B cell (primary cell): ENCODE measurements around the gene C20orf144. TPM values are rescaled to one million over a fixed set of nuclear protein-coding genes. Genes with fewer than 3 reads are reported as not detected.

ENCODE experiments used
- ATAC-seq: fragments of 200-7000 bp; cut with Tn5 transposase; one replicate; pipeline ENCODE4 v1.10.0; 2021; ENCODE audit warnings: low read depth, mild to moderate bottlenecking, moderate number of reproducible peaks, moderate library complexity
- CTCF ChIA-PET: fragments of 350-600 bp; sonication (Branson Sonifier 250); formaldehyde crosslinking; loops from one replicate; lab custom pipeline; 2021; ENCODE audit warnings: antibody characterized with exemption, inconsistent platforms; lab: Charles Lee
- POLR2A ChIA-PET: fragments of 350-600 bp; sonication (Branson Sonifier 250); formaldehyde crosslinking; loops from one replicate; lab custom pipeline; 2021; ENCODE audit warnings: antibody characterized with exemption; lab: Charles Lee
- DNase-seq: peaks from one replicate; pipeline ENCODE4 v3.0.0; 2013
- H2AFZ ChIP-seq: 2 replicates; pipeline ENCODE4 v1.6.1; 2012; ENCODE audit warnings: mild to moderate bottlenecking, low read depth, low read length; ENCODE audit not compliant: insufficient read depth, poor library complexity, severe bottlenecking
- H3K27ac ChIP-seq, 2 donors: 1 replicate in 1 of 2; 2 replicates in 1 of 2; pipeline ENCODE4 v1.5.1; 2012 to 2013; ENCODE audit warnings: low read length in 2 of 2, mild to moderate bottlenecking in 2 of 2, moderate library complexity in 1 of 2
- H3K27me3 ChIP-seq, 4 experiments: fragments of 200-600 bp in 1 of 4; sonication (generic) in 1 of 4; replicated peaks in 1 of 4; 1 replicate in 2 of 4; 2 replicates in 2 of 4; pipeline versions ENCODE4 v1.6.1 to v1.7.0; 2013 to 2016; ENCODE audit warnings: low read length in 3 of 4, mild to moderate bottlenecking in 2 of 4, mixed read lengths in 1 of 4, moderate library complexity in 1 of 4; ENCODE audit not compliant: insufficient read depth in 4 of 4, control insufficient read depth in 3 of 4; ENCODE audit errors: control extremely low read depth in 1 of 4
- H3K36me3 ChIP-seq, 2 experiments: replicated peaks in 1 of 2; 1 replicate in 1 of 2; 2 replicates in 1 of 2; pipeline versions ENCODE4 v1.6.1 to v1.7.1; 2013; ENCODE audit warnings: low read length in 1 of 2; ENCODE audit not compliant: insufficient read depth in 2 of 2, control insufficient read depth in 1 of 2; ENCODE audit errors: control extremely low read depth in 1 of 2, extremely low read depth in 1 of 2
- H3K4me1 ChIP-seq, 2 donors: fragments of 200-600 bp in 1 of 2; sonication (generic) in 1 of 2; 1 replicate in 1 of 2; 2 replicates in 1 of 2; pipeline versions ENCODE4 v1.5.1 to v1.6.1; 2013 to 2017; ENCODE audit warnings: low read length in 2 of 2; ENCODE audit not compliant: control insufficient read depth in 2 of 2, insufficient read depth in 2 of 2
- H3K4me2 ChIP-seq: replicated peaks from 2 replicates; pipeline ENCODE3; 2012; ENCODE audit warnings: mild to moderate bottlenecking, low read depth, low read length; ENCODE audit not compliant: poor library complexity, severe bottlenecking
- H3K4me3 ChIP-seq, 5 experiments: fragments of 200-600 bp in 1 of 5; sonication (generic) in 1 of 5; 1 replicate in 3 of 5; 2 replicates in 2 of 5; pipeline versions ENCODE4 v1.5.1 to v1.7.0; 2011 to 2016; ENCODE audit warnings: low read length in 4 of 5, mild to moderate bottlenecking in 4 of 5, low read depth in 2 of 5, control low read depth in 1 of 5, moderate library complexity in 1 of 5; ENCODE audit not compliant: insufficient read depth in 1 of 5; ENCODE audit errors: control extremely low read depth in 1 of 5, extremely low read depth in 1 of 5
- H3K79me2 ChIP-seq: fragments of 200-600 bp; sonication (generic); one replicate; pipeline ENCODE4 v1.6.0; 2016; ENCODE audit warnings: low read length; ENCODE audit not compliant: control insufficient read depth, insufficient read depth
- H3K9ac ChIP-seq: fragments of 200-600 bp; sonication (generic); 2 replicates; pipeline ENCODE4 v1.6.1; 2017; ENCODE audit warnings: mild to moderate bottlenecking, low read length, moderate library complexity
- H3K9me3 ChIP-seq, 3 donors: one replicate each; pipeline versions ENCODE4 v1.6.1 to v1.7.1; 2013; ENCODE audit warnings: low read length in 2 of 3; ENCODE audit not compliant: control insufficient read depth in 2 of 3, insufficient read depth in 1 of 3; ENCODE audit errors: control extremely low read depth in 1 of 3
- H4K20me1 ChIP-seq: 2 replicates; pipeline ENCODE4 v1.6.0; 2012; ENCODE audit warnings: mild to moderate bottlenecking, low read length; ENCODE audit not compliant: insufficient read depth, control insufficient read depth, poor library complexity, severe bottlenecking
- H3K27ac Mint-ChIP-seq: one replicate; pipeline ENCODE4 v1.8.0; 2021; ENCODE audit warnings: mixed read lengths
- H3K27me3 Mint-ChIP-seq: one replicate; pipeline ENCODE4 v1.8.0; 2021; ENCODE audit warnings: mixed read lengths
- H3K4me1 Mint-ChIP-seq: one replicate; pipeline ENCODE4 v1.8.0; 2021; ENCODE audit warnings: mixed read lengths
- H3K4me3 Mint-ChIP-seq: one replicate; pipeline ENCODE4 v1.8.0; 2021; ENCODE audit warnings: mixed read lengths
- H3K9me3 Mint-ChIP-seq: one replicate; pipeline ENCODE4 v1.8.0; 2022; ENCODE audit warnings: mixed read lengths; ENCODE audit not compliant: insufficient read depth
- EZH2 ChIP-seq: IDR thresholded peaks from 2 replicates; pipeline ENCODE4 v1.6.1; 2012; ENCODE audit warnings: borderline replicate concordance, low read depth, mild to moderate bottlenecking, moderate library complexity, low read length; ENCODE audit not compliant: insufficient read depth, poor library complexity, severe bottlenecking
- WGBS: methylation state at CpG from one replicate; pipeline ENCODE4 v1.1.5; 2013; ENCODE audit warnings: missing lambda C conversion rate; ENCODE audit not compliant: insufficient coverage; 5-methylcytosine and 5-hydroxymethylcytosine counted together
- intact Hi-C: fragments of 100-400 bp; cut with micrococcal nuclease; formaldehyde crosslinking; loops from one replicate; pipeline ENCODE4 v1.10.0; 2022
- polyA plus RNA-seq: library from polyadenylated mRNA; depleted of rRNA; stranded (reverse); fragments of >200 nt; gene quantifications from 2 replicates; pipeline ENCODE4 v1.2.3, GENCODE V29; 2012
- total RNA-seq, 2 donors: library from RNA; stranded (reverse); fragments of 120-200 nt in 1 of 2; gene quantifications; 1 replicate in 1 of 2; 2 replicates in 1 of 2; pipeline versions ENCODE4 v1.2.3 to v1.2.4, GENCODE V29; 2013 to 2022
- TF ChIP-seq, protein P1 (sequence below): fragments of 200-600 bp; IDR thresholded peaks from one replicate; pipeline ENCODE4 v1.8.0; 2022; ENCODE audit warnings: antibody characterized with exemption, mild to moderate bottlenecking

C20orf144 gene
- total and polyA plus RNA-seq, 2 donors (not counting 1 experiment from before 2014, with no cell fraction given), result 0.27 to 0.44 TPM

DNA sequence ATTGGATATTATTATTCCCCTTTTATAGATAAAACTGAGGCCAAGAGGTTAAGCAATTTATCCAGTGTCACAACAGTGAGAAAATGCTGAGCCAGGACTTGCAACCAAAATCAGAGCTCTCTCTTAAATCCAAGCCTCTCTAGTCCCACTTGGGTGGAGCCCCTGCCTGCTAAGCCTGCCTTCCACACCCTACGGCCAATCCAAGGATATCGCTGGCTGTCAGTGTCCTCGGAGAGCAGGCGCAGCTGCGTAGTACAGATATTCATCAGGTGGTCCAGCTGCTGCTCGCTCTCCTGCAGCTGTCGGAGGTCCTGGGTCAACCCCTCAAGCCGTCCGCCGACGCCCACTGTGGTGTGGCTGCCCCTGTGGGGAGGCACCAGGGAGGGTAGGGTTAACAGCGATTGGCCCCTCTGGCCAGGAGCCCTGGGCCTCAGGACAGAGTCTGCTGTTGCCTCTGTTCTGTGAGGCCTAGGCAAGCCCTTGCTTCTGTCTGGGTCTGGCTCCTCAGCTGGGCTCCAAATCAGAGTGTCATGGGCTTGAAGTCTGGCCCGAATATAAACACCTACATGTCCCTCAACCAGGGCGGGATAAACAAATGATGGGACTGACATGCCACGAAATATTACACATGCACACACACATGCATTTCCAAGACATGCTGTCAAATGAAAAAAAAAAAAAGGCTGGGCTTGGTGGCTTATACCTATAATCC is 16.0 kb downstream of the C20orf144 start:
- no peak overlapping the region for H3K9ac ChIP-seq
- Mint-ChIP-seq H3K9me3 (no peaks in the 10 kb centered on the region), H3K4me1 (peaks cover 41% of the 10 kb centered on the region), H3K27me3 (no peaks in the 10 kb centered on the region), H3K4me3 (no peak overlapping the region), H3K27ac (peak overlapping the region; percentile 32)
- TF ChIP-seq, protein P1, sequence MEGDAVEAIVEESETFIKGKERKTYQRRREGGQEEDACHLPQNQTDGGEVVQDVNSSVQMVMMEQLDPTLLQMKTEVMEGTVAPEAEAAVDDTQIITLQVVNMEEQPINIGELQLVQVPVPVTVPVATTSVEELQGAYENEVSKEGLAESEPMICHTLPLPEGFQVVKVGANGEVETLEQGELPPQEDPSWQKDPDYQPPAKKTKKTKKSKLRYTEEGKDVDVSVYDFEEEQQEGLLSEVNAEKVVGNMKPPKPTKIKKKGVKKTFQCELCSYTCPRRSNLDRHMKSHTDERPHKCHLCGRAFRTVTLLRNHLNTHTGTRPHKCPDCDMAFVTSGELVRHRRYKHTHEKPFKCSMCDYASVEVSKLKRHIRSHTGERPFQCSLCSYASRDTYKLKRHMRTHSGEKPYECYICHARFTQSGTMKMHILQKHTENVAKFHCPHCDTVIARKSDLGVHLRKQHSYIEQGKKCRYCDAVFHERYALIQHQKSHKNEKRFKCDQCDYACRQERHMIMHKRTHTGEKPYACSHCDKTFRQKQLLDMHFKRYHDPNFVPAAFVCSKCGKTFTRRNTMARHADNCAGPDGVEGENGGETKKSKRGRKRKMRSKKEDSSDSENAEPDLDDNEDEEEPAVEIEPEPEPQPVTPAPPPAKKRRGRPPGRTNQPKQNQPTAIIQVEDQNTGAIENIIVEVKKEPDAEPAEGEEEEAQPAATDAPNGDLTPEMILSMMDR, result no peak
- TF ChIP-seq EZH2, result no peak
- H2AFZ ChIP-seq, result no peak overlapping the region
- H3K36me3 ChIP-seq, result no peaks in the 10 kb centered on the region
- peaks cover 3% of the 10 kb centered on the region for H3K79me2 ChIP-seq
- no peak overlapping the region for H3K4me2 ChIP-seq
- ATAC-seq (no peak), DNase-seq (no peak)
- H4K20me1 ChIP-seq, result no peaks in the 10 kb centered on the region
- POLR2A ChIA-PET, result no interaction called here
- no peak overlapping the region for H3K27ac ChIP-seq
- 96% methylated on average over 15 of the region's 15 CpGs for WGBS
- H3K27me3 ChIP-seq, result no peaks in the 10 kb centered on the region
- H3K4me1 ChIP-seq, result peaks cover 34 to 37% of the 10 kb centered on the region in 2 donors
- H3K9me3 ChIP-seq, result no peaks in the 10 kb centered on the region
- H3K4me3 ChIP-seq, result no peak overlapping the region
- intact Hi-C loops, result no loop called here
- CTCF ChIA-PET, result interaction anchor here (1.7 to 2.2 kb wide), 2 partner anchors 10 to 11 kb away, joined by 5 to 29 read pairs; partner anchors contain the start of gene ACTL10
